ENCODE data around the gene GPRIN3. TPM values are rescaled to one million over a fixed set of nuclear protein-coding genes. Genes with fewer than 3 reads are reported as not detected.

The GPRIN3 gene
- total and polyA plus RNA-seq, 10 of the 15 experiments (the other 5 are each of a cell fraction or from before 2014, with no cell fraction given) = under 0.01 to 0.05 (median 0.01) TPM; not detected in 6

DNA sequence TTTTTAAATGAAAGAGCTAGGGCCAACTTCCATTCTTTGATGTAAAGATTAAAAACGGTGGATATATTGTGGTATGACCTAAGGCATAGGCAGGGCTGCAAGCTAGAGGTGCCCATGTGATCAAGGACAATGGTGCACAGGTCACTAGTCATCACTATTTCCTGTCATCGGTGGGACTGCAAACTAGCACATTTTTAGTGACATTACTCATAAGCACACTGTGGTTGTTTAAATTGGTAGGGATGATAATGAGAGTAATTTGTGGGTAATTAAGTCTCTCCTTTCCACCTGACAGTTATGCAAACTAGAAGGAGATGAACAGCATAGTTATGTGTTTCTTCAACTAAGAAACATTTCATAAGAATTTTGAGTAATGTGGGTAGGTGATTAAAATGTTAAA is 85.4 kb downstream of the GPRIN3 start (continued):
- TF ChIP-seq BCL11A (IDR thresholded peaks at IDR 0.05; ENCODE audit: low read depth, low read length) = peak; percentile 73
- TF ChIP-seq KLF5 (IDR thresholded peaks at IDR 0.05; ENCODE audit: partially characterized antibody) = no peak
- TF ChIP-seq SPI1 (IDR thresholded peaks at IDR 0.05; ENCODE audit: borderline replicate concordance, insufficient read depth, low read depth, low read length) = no peak
- TF ChIP-seq SIN3A (IDR thresholded peaks at IDR 0.05; ENCODE audit: low read depth, low read length) = no peak
- TF ChIP-seq NR2C2 (IDR thresholded peaks at IDR 0.05; ENCODE audit: borderline replicate concordance, control insufficient read depth, insufficient read length, low read depth) = no peak
- TF ChIP-seq, protein P1, sequence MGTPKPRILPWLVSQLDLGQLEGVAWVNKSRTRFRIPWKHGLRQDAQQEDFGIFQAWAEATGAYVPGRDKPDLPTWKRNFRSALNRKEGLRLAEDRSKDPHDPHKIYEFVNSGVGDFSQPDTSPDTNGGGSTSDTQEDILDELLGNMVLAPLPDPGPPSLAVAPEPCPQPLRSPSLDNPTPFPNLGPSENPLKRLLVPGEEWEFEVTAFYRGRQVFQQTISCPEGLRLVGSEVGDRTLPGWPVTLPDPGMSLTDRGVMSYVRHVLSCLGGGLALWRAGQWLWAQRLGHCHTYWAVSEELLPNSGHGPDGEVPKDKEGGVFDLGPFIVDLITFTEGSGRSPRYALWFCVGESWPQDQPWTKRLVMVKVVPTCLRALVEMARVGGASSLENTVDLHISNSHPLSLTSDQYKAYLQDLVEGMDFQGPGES (IDR thresholded peaks at IDR 0.05) = no peak
- TF ChIP-seq RELA (IDR thresholded peaks at IDR 0.05; ENCODE audit: borderline replicate concordance, partially characterized antibody) = no peak
- TF ChIP-seq, protein P2, sequence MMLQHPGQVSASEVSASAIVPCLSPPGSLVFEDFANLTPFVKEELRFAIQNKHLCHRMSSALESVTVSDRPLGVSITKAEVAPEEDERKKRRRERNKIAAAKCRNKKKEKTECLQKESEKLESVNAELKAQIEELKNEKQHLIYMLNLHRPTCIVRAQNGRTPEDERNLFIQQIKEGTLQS (IDR thresholded peaks at IDR 0.05; ENCODE audit: borderline replicate concordance, extremely low read depth, low read depth, low read length) = no peak
- TF ChIP-seq MTA3 (IDR thresholded peaks at IDR 0.05; ENCODE audit: borderline replicate concordance, low read length) = no peak
- TF ChIP-seq SMARCA5 (IDR thresholded peaks at IDR 0.05) = no peak
- no peak for TF ChIP-seq BRCA1 (IDR thresholded peaks at IDR 0.05; ENCODE audit: low read depth, low read length)
- TF ChIP-seq, protein P3, sequence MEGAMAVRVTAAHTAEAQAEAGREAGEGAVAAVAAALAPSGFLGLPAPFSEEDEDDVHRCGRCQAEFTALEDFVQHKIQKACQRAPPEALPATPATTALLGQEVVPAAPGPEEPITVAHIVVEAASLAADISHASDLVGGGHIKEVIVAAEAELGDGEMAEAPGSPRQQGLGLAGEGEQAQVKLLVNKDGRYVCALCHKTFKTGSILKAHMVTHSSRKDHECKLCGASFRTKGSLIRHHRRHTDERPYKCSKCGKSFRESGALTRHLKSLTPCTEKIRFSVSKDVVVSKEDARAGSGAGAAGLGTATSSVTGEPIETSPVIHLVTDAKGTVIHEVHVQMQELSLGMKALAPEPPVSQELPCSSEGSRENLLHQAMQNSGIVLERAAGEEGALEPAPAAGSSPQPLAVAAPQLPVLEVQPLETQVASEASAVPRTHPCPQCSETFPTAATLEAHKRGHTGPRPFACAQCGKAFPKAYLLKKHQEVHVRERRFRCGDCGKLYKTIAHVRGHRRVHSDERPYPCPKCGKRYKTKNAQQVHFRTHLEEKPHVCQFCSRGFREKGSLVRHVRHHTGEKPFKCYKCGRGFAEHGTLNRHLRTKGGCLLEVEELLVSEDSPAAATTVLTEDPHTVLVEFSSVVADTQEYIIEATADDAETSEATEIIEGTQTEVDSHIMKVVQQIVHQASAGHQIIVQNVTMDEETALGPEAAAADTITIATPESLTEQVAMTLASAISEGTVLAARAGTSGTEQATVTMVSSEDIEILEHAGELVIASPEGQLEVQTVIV (IDR thresholded peaks at IDR 0.05; ENCODE audit: borderline replicate concordance, partially characterized antibody) = no peak
- no peak for TF ChIP-seq EZH2 (IDR thresholded peaks at IDR 0.05; ENCODE audit: borderline replicate concordance, control insufficient read depth, low read depth, low read length)
- TF ChIP-seq NFIC (IDR thresholded peaks at IDR 0.05; ENCODE audit: low read depth, low read length) = no peak
- no peak for TF ChIP-seq HDGF (IDR thresholded peaks at IDR 0.05)
- no peak for TF ChIP-seq YY1 (IDR thresholded peaks at IDR 0.05; ENCODE audit: low read depth, low read length)
- peak; percentile 74 for TF ChIP-seq DPF2 (IDR thresholded peaks at IDR 0.05)
- TF ChIP-seq, protein P4, sequence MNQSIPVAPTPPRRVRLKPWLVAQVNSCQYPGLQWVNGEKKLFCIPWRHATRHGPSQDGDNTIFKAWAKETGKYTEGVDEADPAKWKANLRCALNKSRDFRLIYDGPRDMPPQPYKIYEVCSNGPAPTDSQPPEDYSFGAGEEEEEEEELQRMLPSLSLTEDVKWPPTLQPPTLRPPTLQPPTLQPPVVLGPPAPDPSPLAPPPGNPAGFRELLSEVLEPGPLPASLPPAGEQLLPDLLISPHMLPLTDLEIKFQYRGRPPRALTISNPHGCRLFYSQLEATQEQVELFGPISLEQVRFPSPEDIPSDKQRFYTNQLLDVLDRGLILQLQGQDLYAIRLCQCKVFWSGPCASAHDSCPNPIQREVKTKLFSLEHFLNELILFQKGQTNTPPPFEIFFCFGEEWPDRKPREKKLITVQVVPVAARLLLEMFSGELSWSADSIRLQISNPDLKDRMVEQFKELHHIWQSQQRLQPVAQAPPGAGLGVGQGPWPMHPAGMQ (IDR thresholded peaks at IDR 0.05; ENCODE audit: borderline replicate concordance) = no peak
- TF ChIP-seq POLR2A (IDR thresholded peaks at IDR 0.05; ENCODE audit: low read depth, low read length) = no peak
- TF ChIP-seq MXI1 (IDR thresholded peaks at IDR 0.05; ENCODE audit: low read depth, low read length) = no peak
- TF ChIP-seq, protein P5, sequence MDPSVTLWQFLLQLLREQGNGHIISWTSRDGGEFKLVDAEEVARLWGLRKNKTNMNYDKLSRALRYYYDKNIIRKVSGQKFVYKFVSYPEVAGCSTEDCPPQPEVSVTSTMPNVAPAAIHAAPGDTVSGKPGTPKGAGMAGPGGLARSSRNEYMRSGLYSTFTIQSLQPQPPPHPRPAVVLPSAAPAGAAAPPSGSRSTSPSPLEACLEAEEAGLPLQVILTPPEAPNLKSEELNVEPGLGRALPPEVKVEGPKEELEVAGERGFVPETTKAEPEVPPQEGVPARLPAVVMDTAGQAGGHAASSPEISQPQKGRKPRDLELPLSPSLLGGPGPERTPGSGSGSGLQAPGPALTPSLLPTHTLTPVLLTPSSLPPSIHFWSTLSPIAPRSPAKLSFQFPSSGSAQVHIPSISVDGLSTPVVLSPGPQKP (IDR thresholded peaks at IDR 0.05; ENCODE audit: low read depth, low read length) = no peak
- TF ChIP-seq RCOR1 (conservative IDR thresholded peaks at IDR 0.05; ENCODE audit: low read depth, low read length) = no peak
